Superior temporal gyrus (tissue), 1 donor: ENCODE data around the gene RELT.
"Not testable (repeated sequence)": the region's sequence is repeated elsewhere in the genome, so short reads cannot be mapped to it uniquely, and the experiment has no call there.

ENCODE experiments used
- DNase-seq: peaks from one replicate; pipeline ENCODE4 v3.0.0-alpha.2; 2016; ENCODE audit errors: extremely low spot score

The RELT gene

GRCh38 chr11:73431396-73431795 is 55.2 kb downstream of the RELT start:
- no peak for DNase-seq

DNA sequence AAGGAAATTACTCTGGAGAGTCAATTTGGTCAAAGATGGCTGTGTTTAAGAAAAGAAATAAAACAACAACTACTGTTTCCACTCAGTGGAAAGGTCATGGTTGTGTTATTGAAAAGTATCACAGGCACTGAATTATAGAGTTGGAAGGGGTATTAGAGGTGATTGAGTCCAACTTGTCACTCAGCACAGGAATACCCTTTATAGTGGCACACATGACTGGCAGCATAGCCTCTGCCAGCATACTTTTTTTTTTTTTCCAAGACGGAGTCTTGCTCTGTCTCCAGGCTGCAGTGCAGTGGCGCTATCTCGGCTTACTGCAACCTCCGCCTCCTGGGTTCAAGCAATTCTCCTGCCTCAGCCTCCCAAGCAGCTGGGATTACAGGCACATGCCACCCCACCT is 60.7 kb downstream of the RELT start:
- DNase-seq = not testable (repeated sequence)

DNA sequence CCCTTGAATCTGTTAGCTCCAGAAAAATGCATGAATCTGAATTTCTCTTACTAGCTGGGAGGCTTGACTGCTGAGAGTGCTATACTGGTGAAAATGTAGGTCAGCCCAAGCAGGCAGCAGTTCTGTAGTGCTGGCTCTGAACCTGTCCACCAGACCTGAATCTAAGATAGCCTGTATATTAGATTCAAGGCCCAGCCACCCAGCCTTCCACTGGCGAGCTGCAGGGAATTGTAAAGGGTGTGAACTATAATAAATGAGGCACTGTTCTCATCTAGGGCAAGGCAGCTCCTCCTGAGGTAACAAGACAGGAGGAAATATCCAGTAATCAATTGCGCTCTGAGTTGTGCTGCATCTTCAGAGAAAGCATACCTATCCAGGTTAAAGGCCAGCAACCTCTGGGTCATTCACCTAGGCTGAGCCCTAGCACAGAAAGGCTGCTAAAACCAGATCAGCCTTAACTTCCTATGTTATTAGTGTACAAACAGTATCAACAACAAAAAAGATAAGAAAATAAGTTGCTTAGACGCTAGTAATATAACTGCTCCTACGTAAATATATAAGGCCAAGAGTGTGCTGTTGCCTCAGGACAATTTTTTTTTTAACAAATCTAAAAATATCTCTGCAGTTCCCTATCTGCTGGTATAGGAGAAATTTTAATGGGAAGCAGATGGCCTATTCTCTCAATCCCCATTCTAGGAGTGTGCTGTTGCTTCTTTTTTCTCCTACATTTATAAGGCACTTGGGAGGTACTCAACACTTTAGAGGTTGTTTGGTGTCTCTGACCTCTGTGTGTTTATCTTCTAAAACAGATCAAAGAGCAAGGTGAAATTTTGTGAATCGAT is 63.0 kb downstream of the RELT start:
- no peak for DNase-seq

- DNase-seq = no peak
These were observed 69.8 kb downstream of the RELT start for GRCh38 chr11:73445980-73446379.

- no peak for DNase-seq
These were observed 70.6 kb downstream of the RELT start for GRCh38 chr11:73446766-73447165.
